ENCODE measurements around the gene DNAH17.

DNAH17 gene

GRCh38 chr17:78494696-78495330, 82.4 kb downstream of the DNAH17 start:
- no peaks in the 10 kb centered on the region for H3K27me3 ChIP-seq (ENCODE audit: control insufficient read depth, low read length)
- no peaks in the 10 kb centered on the region for H3K36me3 ChIP-seq (ENCODE audit: control insufficient read depth, low read length)
- TF ChIP-seq CTCF (IDR thresholded peaks at IDR 0.05; ENCODE audit: low read depth, low read length, poor library complexity, severe bottlenecking): no peak
- no peak for TF ChIP-seq EZH2phosphoT487 (IDR thresholded peaks at IDR 0.05; ENCODE audit: borderline replicate concordance, low read length)
- no peaks in the 10 kb centered on the region for H3K9me3 ChIP-seq (ENCODE audit: control insufficient read depth, insufficient read depth, low read length)
- H3K27ac ChIP-seq (ENCODE audit: low read depth, low read length): no peak overlapping the region
- H4K20me1 ChIP-seq (ENCODE audit: control insufficient read depth, insufficient read depth, low read depth, low read length): no peaks in the 10 kb centered on the region
- H3K4me3 ChIP-seq (ENCODE audit: low read length): no peak overlapping the region
- H3K79me2 ChIP-seq (ENCODE audit: control insufficient read depth, low read length): no peaks in the 10 kb centered on the region
- no peaks in the 10 kb centered on the region for H3F3A ChIP-seq (ENCODE audit: control insufficient read depth, insufficient read depth)
- no peaks in the 10 kb centered on the region for H3K9me2 ChIP-seq (replicated peaks; ENCODE audit: control insufficient read depth, low read length)
- no peak overlapping the region for H3K4me2 ChIP-seq (ENCODE audit: low read length)
- H3K4me1 ChIP-seq (ENCODE audit: control insufficient read depth, low read length): no peaks in the 10 kb centered on the region

DNA sequence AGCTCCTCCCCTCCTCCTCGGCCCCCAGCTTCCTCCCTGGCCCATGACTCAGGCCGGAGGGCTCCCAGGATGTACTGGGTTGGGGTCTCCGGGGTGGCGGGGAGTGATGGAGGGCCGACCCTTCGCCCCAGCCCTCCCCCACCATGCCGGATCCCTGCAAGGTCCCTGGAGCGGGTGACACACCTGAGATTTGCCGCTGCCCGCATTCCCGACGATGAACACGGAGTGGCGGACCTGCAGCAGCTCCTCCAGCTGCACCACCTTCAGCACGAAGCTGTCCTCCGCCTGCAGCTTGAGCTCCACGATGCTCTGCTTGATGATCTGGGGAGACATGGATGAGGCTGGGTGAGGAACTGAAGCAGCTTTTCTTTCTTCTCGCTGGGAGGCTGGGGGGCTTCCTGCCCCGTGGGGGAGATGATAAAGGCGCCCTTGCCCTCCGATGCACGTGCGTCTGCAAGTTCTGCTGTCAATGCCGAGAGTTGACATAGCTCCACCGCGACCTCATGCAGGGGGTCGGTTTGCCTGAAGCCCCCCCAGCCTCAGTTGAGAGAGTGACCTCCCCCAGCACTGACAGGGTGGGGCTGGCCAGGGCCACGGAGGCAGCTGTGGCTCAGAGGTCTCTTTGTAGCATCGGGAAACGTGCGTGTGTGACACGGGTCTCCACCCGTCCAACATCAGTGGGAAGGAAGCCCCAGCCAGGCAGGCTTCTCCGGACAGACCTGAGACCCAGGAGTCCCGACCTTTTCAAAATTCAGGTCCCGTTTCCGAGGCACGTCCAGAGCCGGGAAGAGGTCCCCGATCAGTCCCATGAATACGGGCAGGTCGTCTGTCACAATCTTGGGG, 83.1 kb downstream of the DNAH17 start:
- no peaks in the 10 kb centered on the region for H3K79me2 ChIP-seq (ENCODE audit: control insufficient read depth, low read length)
- H3K4me2 ChIP-seq (ENCODE audit: low read length): no peak overlapping the region
- H3K4me1 ChIP-seq (ENCODE audit: control insufficient read depth, low read length): no peaks in the 10 kb centered on the region
- H4K20me1 ChIP-seq (ENCODE audit: control insufficient read depth, insufficient read depth, low read depth, low read length): no peaks in the 10 kb centered on the region
- H3F3A ChIP-seq (ENCODE audit: control insufficient read depth, insufficient read depth): no peaks in the 10 kb centered on the region
- H3K9me2 ChIP-seq (replicated peaks; ENCODE audit: control insufficient read depth, low read length): no peaks in the 10 kb centered on the region
- no peaks in the 10 kb centered on the region for H3K9me3 ChIP-seq (ENCODE audit: control insufficient read depth, insufficient read depth, low read length)
- no peak overlapping the region for H3K4me3 ChIP-seq (ENCODE audit: low read length)
- H3K36me3 ChIP-seq (ENCODE audit: control insufficient read depth, low read length): no peaks in the 10 kb centered on the region
- TF ChIP-seq CTCF (IDR thresholded peaks at IDR 0.05; ENCODE audit: low read depth, low read length, poor library complexity, severe bottlenecking) (no peak), EZH2phosphoT487 (IDR thresholded peaks at IDR 0.05; ENCODE audit: borderline replicate concordance, low read length) (no peak)
- no peak overlapping the region for H3K27ac ChIP-seq (ENCODE audit: low read depth, low read length)
- H3K27me3 ChIP-seq (ENCODE audit: control insufficient read depth, low read length): no peaks in the 10 kb centered on the region

DNA sequence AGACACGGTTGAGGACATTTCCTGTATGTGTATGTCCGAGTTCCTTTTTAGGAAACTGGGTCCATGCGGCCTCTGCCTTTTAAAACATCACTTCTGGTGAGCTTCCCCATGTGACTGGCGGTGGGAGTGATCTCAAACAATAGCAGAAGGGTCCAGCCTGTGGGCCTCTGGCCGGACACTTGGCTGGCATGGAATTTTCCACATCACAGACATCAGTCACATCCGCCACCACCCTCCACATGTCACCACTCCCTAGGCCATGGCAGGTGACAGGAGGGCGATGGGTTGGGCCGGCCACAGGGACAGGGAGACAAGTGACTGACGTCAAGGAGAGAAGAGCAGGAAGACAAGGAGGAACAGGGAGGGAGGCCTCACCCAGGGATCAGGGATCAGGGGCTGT, 83.7 kb downstream of the DNAH17 start:
- H3K9me2 ChIP-seq (replicated peaks; ENCODE audit: control insufficient read depth, low read length): no peaks in the 10 kb centered on the region
- H3K4me3 ChIP-seq (ENCODE audit: low read length): no peak overlapping the region
- H3K27ac ChIP-seq (ENCODE audit: low read depth, low read length): no peak overlapping the region
- no peaks in the 10 kb centered on the region for H3K36me3 ChIP-seq (ENCODE audit: control insufficient read depth, low read length)
- no peak overlapping the region for H3K4me2 ChIP-seq (ENCODE audit: low read length)
- no peaks in the 10 kb centered on the region for H4K20me1 ChIP-seq (ENCODE audit: control insufficient read depth, insufficient read depth, low read depth, low read length)
- no peaks in the 10 kb centered on the region for H3K4me1 ChIP-seq (ENCODE audit: control insufficient read depth, low read length)
- H3K9me3 ChIP-seq (ENCODE audit: control insufficient read depth, insufficient read depth, low read length): no peaks in the 10 kb centered on the region
- H3K79me2 ChIP-seq (ENCODE audit: control insufficient read depth, low read length): no peaks in the 10 kb centered on the region
- H3K27me3 ChIP-seq (ENCODE audit: control insufficient read depth, low read length): no peaks in the 10 kb centered on the region
- TF ChIP-seq EZH2phosphoT487 (IDR thresholded peaks at IDR 0.05; ENCODE audit: borderline replicate concordance, low read length): no peak
- no peak for TF ChIP-seq CTCF (IDR thresholded peaks at IDR 0.05; ENCODE audit: low read depth, low read length, poor library complexity, severe bottlenecking)
- H3F3A ChIP-seq (ENCODE audit: control insufficient read depth, insufficient read depth): no peaks in the 10 kb centered on the region

Measured in DOHH2 (cell line).